ACHN (cell line): ENCODE data around the gene SPEF2.

Experiments used
- DNase-seq: peaks from one replicate; pipeline ENCODE4 v3.0.0-alpha.2; 2015
- in situ Hi-C: cut with HindIII; loops from 2 replicates; pipeline ENCODE4 v1.10.0; 2017; ENCODE audit warnings: low sequenced_read_pairs, low pct_ligation_motif_present, low pct_unique_long_range_greater_than_20kb

The SPEF2 gene

DNA sequence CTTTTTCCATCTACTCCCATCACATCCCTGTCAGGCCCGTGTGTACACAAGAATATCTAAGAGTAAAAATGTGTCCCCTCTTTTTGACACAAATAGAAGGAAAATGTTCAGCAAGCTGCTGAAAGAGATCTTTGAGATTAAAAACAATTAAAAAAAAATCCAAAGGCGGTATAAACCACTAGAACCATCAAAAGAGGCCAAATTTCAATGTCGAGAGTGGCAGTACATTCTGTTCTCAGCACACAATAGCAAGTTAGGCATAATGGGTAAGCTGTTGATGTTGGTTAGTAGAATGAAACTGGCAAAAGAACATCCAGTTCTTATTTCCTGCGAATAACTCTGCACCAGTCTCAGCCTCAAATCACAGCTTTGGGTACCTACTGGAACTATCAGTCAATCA, 143.9 kb downstream of the SPEF2 start:
- DNase-seq, result no peak
- in situ Hi-C loops, result no loop called here

DNA sequence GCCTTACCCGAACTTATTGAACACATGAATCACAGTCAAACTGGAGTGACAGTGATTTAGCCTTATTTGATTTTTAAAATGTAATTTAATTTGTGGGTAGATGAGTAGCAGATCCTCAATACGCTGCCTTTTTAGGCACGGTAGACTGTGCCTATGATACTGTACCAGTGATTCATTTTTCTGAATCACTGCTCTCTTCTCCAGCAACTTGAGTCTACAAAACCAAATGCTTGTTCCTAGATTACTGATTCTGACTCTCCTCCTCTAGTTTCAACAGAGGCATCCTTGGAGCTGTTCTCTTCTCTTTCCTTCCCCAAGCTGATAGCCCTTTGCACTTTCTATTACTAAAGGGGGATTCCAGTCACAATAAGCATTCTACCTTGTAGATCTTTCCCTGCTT, 144.7 kb downstream of the SPEF2 start:
- in situ Hi-C loops, result no loop called here
- no peak for DNase-seq

DNA sequence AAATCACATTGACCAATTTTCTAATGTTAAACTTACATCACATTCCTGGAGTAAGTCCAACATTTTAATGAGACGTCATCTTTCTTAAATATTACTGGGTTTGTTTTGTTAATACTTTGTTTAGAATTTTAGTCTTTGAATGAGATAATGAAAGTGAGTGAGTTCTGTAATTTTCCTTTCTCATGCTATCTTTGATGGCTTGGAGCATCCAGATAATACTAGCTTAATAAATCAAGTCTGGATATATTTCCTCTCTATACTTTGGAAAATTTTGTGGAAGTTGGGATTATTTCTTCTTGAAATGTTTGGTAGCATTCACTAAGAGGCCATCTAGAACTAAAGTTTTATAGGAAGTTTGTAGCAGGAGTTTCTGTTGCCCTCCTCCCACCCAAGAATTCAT, 148.3 kb downstream of the SPEF2 start:
- in situ Hi-C loops, result no loop called here
- no peak for DNase-seq

DNA sequence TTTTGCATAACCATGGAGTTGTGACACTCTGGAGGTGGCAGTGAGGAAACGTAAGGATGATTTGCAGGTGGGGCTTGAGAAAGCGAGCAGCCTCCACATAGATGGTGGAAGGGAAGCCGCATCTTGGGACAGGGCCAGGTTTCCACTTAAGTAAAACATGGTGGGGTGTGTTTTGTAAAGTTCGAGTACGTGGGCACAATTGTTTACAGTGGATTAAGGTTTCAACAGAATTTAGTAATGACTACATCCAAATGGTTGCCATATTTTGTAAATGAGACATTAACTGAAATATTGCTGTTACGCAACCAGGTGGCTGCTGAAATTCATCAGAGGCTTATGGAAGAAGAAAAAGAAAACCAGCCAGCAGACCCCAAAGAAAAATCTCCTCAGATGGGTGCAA, 153.6 kb downstream of the SPEF2 start:
- no peak for DNase-seq
- in situ Hi-C loops, result no loop called here

DNA sequence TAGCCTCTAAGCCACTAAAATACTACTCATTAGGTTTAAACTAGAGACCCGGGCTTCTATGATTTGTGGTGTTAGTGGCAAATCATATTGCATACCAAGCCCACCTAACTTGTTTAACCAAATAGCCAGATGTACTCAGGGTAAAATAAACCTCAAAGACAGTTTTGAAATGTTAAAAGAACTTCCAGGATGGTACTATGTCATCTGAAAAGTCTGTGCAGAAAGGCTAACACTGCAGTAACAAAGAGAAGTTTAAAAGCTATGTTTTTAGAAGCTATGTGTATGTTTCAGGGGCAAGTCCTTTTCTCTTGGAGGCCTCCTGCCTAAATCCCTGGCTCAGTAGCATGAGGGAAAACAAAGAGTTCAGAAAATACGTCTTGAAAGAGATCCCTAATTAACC, 154.2 kb downstream of the SPEF2 start:
- DNase-seq, result no peak
- in situ Hi-C loops, result no loop called here

DNA sequence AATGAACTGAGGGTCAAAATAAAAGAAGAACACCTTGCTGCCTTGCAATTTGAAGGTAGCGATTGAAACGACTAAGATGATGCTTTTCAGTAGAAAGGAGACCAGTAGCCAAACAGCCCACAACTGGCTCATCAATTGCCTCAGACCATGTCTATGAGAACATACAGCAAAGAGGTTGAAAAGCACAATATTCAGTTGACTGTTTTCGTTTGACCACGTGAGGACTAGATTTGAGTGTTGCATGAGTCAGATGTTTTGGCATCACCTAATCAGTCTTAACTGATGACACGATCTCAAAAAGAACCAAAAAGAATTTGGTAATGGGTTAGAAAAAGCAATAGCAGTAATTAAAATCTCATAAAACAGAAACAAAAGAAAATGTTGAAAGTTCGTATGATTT, 156.3 kb downstream of the SPEF2 start:
- in situ Hi-C loops, result no loop called here
- DNase-seq, result no peak

DNA sequence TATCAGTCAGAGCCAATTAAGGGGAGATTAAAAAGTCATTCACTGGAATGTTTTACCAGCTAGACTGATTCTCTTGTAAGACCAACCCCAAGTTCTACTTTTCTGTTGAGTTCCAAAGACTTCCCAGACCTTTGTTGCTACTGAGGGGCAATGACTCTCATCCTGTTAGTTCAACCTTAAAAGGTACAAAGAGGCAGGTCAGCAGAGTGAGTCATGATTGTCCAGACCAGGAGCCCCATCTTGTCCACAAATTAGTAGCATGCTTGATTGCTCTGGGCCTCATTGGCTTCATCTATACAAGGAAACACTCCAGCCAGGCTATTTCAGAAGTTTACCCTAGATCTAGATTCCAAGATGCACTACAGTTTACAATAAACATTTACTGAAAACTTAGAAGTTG, 159.1 kb downstream of the SPEF2 start:
- in situ Hi-C loops, result no loop called here
- no peak for DNase-seq

DNA sequence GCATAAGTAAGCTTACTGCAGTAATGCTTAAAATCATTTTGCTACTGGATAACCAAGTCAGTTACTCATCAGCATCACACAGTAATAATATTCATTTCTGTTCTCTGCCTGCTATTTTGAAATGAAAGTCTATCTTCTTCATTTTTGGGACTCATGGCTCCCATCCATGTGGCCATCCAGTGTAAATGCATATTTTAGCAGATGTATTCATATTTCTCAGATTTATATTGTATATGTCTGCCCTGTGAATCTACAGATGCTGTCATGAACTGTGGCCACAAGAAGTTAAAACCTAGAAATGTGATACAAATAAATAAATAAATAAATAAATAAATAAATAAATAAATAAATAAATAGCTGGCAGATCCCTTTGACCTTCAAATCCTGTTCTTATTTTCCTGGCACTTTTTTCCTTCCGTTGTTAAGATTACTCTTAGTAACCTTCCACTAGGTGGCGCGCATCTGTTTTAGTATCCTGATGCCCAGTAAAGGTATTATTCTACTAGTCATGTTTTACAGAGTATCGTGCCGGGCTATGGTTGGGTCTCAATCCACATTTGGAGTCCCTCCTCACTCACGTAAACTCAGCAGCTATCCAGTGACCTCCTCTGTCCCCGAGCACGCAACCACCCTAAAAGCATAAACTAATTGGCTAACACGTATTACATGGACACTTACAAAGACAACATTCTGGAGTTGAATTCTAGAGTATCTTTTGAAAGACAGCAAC, 159.9 kb downstream of the SPEF2 start:
- DNase-seq, result peak; percentile 63
- in situ Hi-C loops, result no loop called here

DNA sequence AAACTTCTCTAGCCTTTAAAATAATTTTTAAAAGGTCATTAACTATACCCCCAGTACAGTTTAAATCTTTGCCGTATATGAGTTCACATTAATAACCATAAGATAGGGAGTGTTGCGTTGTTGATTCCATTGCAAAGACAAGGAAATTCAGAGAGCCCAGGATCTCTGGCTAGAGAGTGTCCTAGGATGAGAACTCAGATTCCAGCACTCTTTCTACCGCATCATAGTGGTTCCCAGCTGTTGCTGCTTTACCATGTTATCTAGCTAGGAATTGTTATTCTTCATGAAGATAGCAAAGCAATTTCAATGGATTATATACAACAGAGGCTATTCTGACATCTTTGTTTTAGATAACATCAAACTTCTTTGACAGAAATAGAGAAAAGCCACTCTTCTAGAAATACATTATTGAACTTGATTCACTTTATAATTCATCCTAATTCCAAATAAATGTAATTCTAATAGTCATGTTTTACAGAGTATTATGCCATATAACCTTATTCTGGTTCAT, 160.7 kb downstream of the SPEF2 start:
- in situ Hi-C loops, result no loop called here
- DNase-seq, result no peak

DNA sequence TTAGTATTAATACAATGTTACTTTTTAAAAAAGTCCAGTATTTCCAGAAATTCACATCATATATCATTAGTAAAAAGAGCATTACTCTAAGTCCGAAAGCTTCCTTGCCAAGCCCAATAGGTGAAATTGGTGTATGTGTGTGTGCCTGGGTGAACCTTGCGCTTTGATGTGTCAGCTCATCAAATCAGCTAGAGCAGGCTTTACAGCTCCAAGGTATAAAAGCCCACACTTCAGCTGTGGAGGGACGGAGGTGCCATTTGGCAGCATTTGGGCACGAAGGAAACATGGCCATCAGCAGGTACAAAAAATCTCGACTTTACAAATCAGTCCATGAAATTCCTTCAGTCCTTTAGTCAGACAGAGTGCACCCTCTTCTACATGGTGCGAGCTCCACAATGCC, 162.6 kb downstream of the SPEF2 start:
- in situ Hi-C loops, result no loop called here
- DNase-seq, result no peak

DNA sequence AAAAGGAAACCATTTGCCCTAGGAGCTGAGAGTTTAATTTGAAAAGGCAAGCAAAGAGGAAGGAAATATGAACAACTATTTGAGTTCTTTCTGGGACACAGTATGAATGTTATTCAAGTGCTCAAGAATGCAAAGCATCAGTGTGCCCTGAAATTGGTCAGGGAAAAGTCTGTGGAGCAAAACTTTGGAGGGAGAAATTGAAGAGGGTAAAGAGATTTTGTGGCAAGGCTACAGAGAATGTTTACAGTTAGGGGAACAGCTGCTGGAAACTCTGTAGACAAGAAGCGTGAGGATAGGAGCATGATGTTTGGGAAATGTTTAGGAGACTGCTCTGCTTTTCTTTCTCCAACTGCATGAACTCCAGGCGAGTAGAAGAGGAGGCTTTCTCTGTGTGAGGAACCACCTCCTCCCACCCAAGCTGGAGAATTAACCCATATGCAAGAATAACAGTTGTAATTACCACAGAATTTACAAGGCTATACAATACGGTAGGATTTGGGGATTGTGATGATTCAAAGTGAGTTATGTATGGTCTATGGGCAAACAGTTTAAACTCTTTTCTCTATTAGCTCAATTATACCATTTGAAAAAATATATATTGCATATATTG, 163.6 kb downstream of the SPEF2 start:
- in situ Hi-C loops, result no loop called here
- no peak for DNase-seq

DNA sequence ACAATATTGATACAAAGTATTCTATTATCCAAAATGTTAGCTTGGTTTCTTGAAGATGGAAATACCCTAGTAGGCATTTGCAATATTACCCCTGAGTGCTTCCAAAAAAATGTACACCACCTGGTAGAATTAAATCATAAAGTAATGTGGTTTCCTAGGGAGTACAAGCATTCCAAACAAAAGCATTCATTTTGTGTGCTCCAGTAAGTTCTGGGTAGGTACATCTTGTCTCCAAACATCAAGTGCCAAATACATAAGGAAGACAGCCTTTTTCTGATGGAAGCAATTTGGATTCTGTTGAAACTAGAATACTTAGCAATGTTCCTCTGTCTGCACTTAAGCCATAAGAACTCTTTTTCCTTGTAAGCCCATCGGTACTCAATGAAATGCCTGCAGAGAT, 165.9 kb downstream of the SPEF2 start:
- in situ Hi-C loops, result no loop called here

DNA sequence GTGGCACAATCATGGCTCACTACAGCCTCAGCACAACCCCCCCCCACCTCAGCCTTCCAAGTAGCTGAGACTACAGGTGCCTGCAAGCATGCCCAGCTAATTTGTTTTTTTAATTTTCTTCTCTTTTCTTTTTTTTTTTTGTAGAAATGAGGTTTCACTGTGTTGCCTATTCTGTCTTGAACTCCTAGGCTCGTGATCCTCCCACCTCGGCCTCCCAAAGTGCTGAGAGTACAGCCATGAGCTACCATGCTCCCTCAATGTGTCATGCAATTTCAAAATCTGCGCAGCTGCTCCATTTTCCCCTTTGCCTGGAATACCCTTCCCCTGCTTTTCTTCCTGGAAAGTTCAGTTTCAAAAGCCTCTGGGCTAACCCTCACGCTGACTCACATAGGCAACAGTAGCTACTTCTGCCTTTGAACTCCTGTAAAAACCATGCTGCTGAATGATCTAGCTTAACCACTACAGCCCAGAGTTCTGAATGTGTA, 168.0 kb downstream of the SPEF2 start:
- in situ Hi-C loops, result no loop called here
- DNase-seq, result no peak

More for the DNA sequence above, 165.9 kb downstream of the SPEF2 start:
- DNase-seq, result no peak

DNA sequence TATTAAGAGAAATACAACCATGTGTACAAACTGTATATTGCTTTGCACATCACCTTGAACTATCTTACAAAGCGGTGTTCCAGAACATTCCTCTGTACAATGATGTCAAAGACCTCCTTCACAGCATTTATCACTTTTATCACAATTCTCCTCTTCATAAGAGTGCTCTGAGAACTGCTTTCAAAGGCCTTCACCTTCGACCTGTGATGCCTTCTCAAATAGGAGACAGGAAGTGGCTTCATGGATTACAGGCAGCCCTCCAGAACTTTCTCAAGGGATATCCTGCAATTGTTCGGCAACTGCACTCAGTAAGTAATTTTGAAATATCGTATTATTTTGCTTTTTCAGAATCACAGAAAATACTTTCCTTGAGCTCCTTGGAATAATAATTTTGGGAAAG, 171.1 kb downstream of the SPEF2 start:
- no peak for DNase-seq
- in situ Hi-C loops, result no loop called here

DNA sequence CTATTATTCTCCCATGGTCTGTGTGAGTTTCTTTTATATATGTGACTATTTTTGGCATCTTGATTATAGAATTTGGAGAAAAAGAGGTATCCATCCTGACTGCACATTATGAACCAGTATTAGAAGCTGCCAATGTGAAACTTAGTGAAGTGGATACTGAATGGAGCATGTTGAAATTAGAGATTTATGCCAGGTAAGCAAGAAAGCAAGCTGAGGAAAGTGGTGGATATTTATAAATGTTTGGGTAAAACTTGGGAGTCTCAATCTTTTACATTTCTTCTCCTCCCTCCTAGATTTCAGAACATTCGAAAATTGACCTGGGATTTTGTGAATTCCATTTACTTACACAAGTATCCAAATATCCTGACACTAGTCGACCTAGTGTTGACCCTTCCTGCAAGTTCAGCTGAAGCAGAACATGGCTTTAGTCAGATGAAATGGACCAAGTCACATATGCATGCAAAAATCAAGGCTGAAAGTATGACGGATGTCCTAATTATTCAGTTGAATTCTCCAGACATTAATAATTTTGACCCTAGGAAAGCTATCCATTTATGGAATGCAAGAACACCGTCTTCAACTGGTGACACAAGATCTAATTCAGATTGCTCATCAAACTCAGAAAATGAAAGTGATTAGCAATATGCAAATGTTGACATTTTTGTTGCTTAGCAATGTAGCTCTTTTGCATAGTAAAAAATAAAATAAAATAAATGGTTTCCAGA, 172.2 kb downstream of the SPEF2 start:
- no peak for DNase-seq
- in situ Hi-C loops, result no loop called here

DNA sequence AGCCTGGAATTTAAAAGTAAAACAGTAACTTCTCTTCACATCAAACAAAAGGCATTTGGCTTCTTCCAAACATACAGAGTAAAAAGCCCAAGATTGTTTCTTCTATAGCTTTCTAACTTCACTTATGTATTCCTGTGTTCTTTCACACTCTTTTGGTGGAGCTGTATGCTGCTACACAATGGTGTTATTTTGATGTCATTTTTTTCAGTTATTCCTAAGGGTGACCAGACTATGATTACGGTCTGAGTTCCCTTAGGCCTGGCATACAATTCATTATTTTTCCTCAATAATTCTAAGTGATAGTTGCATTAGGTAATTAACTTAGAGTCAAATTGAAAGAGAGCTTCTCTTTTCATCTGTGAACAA, 172.8 kb downstream of the SPEF2 start:
- in situ Hi-C loops, result no loop called here

DNA sequence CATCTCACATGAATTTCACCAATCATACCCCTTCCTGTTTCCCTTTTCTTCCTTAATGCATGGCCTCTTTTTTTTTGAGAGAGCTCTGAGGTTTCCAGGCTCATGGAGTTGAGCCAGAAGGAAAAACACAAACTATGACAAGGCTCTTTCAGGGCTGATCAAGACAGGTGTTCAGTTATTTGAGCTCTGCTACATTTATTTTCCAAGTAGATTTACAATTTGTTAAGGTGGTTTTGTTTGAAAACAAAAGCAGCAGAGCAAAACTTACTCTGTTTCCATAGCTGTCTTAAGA, 176.6 kb downstream of the SPEF2 start:
- in situ Hi-C loops, result no loop called here
- DNase-seq, result no peak

More for the DNA sequence above, 172.8 kb downstream of the SPEF2 start:
- DNase-seq, result no peak

DNA sequence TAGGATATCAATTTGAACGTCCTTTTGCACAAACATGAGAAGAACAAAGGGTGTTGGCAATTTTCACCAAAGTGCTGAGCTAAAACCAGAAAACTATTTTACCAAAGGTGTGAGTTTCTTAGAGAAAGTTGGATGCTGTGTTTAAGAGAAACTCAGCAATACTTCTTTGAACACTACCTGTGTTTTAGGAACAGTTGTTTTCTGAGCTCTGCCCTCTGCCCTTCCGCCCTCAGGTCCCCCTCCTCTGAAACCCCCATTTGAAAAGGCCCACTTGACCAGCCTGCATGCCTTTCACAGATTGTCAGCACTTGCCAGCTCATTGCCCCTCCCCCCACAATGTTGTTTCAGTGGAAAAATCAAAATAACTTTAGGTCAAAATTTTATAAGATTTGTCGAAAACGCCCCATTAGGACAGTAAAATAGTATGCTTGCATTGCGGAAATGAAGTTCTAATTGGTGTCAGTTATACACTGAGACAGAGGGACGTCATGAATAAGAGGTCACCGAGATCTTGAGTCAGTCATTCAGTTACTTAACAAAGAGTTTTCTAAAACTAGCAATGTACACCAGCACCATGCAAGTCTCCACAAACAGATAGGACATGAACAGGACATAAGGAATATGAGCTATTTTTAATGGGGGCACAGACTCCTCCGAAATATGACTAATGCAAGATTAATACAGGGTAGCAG, 177.2 kb downstream of the SPEF2 start:
- no peak for DNase-seq
- in situ Hi-C loops, result no loop called here

DNA sequence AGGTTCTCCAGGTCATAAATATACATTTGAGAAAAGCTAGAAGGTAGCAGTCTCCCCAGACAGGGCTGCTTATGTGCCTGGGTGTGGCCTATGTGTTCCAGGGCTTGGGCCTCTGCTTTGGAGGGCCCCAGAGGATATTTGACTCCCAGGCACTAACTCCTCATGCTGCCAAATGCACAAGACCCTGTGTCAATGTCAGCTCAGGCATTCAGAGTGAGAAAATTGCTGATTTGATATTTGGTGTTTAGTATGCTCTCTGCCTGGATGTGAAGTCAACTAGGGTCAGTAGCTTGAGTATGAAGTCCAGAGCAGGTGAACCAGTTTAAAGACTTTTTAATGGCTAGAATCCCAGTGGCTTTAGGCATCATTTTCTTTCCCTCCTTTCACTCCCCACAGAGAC, 181.5 kb downstream of the SPEF2 start:
- no peak for DNase-seq
- in situ Hi-C loops, result no loop called here
